CD4-positive, alpha-beta memory T cell (primary cell): Measurements from ENCODE around the gene OR4F15. TPM values are rescaled to one million over a fixed set of nuclear protein-coding genes. Genes with fewer than 3 reads are reported as not detected.

ENCODE experiments used
- CTCF ChIA-PET: fragments of 350-600 bp; sonication (Branson Sonifier 250); formaldehyde crosslinking; loops from one replicate; lab custom pipeline; 2021; ENCODE audit warnings: inconsistent platforms; ENCODE audit not compliant: partially characterized antibody; lab: Charles Lee
- POLR2A ChIA-PET: fragments of 350-600 bp; sonication (Branson Sonifier 250); formaldehyde crosslinking; loops from one replicate; lab custom pipeline; 2021; ENCODE audit not compliant: partially characterized antibody; lab: Charles Lee
- DNase-seq, 5 donors: peaks; one replicate each; pipeline versions ENCODE4 v3.0.0 to v3.0.0-alpha.2; 2020 to 2022; ENCODE audit warnings: mixed read lengths in 1 of 5
- H3K27ac ChIP-seq: one replicate; pipeline ENCODE4 v1.7.0; 2013; ENCODE audit warnings: low read depth, low read length
- H3K27me3 ChIP-seq: 2 replicates; pipeline ENCODE4 v1.7.0; 2013; ENCODE audit warnings: mild to moderate bottlenecking, low read length, moderate library complexity; ENCODE audit not compliant: insufficient read depth
- H3K36me3 ChIP-seq: 2 replicates; pipeline ENCODE4 v1.7.0; 2013; ENCODE audit warnings: mild to moderate bottlenecking, low read length, moderate library complexity; ENCODE audit not compliant: insufficient read depth
- H3K4me1 ChIP-seq: 2 replicates; pipeline ENCODE4 v1.7.0; 2013; ENCODE audit warnings: mild to moderate bottlenecking, low read length, moderate library complexity; ENCODE audit not compliant: insufficient read depth
- H3K4me3 ChIP-seq, 2 donors: one replicate each; pipeline ENCODE4 v1.7.0; 2013; ENCODE audit warnings: low read length in 2 of 2, mild to moderate bottlenecking in 1 of 2
- H3K9me3 ChIP-seq, 2 donors: one replicate each; pipeline ENCODE4 v1.7.0; 2013; ENCODE audit warnings: low read length in 2 of 2, control low read depth in 1 of 2; ENCODE audit not compliant: control insufficient read depth in 1 of 2
- H3K27ac Mint-ChIP-seq, 7 donors: one replicate each; pipeline ENCODE4 v1.8.0; 2020 to 2021; ENCODE audit warnings: mixed read lengths in 7 of 7, mild to moderate bottlenecking in 6 of 7, inconsistent platforms in 3 of 7, moderate library complexity in 3 of 7
- H3K27me3 Mint-ChIP-seq, 2 donors: one replicate each; pipeline ENCODE4 v1.8.0; 2020 to 2021; ENCODE audit warnings: mixed read lengths in 2 of 2
- H3K36me3 Mint-ChIP-seq, 2 donors: one replicate each; pipeline ENCODE4 v1.8.0; 2020 to 2021; ENCODE audit warnings: mixed read lengths in 2 of 2, inconsistent platforms in 1 of 2, mild to moderate bottlenecking in 1 of 2
- H3K4me1 Mint-ChIP-seq, 4 donors: one replicate each; pipeline ENCODE4 v1.8.0; 2020 to 2021; ENCODE audit warnings: mixed read lengths in 4 of 4, mild to moderate bottlenecking in 1 of 4
- H3K4me3 Mint-ChIP-seq, 8 donors: one replicate each; pipeline ENCODE4 v1.8.0; 2020 to 2021; ENCODE audit warnings: mixed read lengths in 8 of 8, mild to moderate bottlenecking in 7 of 8, moderate library complexity in 6 of 8, inconsistent platforms in 3 of 8
- H3K9me3 Mint-ChIP-seq, 8 donors: one replicate each; pipeline ENCODE4 v1.8.0; 2020 to 2021; ENCODE audit warnings: mixed read lengths in 8 of 8, mild to moderate bottlenecking in 5 of 8, inconsistent platforms in 3 of 8, moderate library complexity in 1 of 8
- intact Hi-C: fragments of 100-400 bp; cut with micrococcal nuclease; formaldehyde crosslinking; loops from one replicate; pipeline ENCODE4 v1.15.1; 2023
- polyA plus RNA-seq, 2 donors: library from polyadenylated mRNA; unstranded; fragments of 300-500 nt; fragmentation: Illumina TruSeq; gene quantifications; one replicate each; pipeline ENCODE4 v1.2.3, GENCODE V29; 2021
- total RNA-seq, 2 experiments: library from RNA; stranded (reverse); gene quantifications; one replicate each; pipeline ENCODE4 v1.2.3, GENCODE V29; 2021

Gene OR4F15
- total and polyA plus RNA-seq, 4 experiments from 2014 or later: not detected

- no peak overlapping the region for H3K4me3 Mint-ChIP-seq
- H3K27ac Mint-ChIP-seq: no peak overlapping the region
- no peaks in the 10 kb centered on the region for H3K36me3 ChIP-seq
- CTCF ChIA-PET: no interaction called here
- no peak for DNase-seq
- H3K9me3 Mint-ChIP-seq: peaks cover 0 to 4% (median 0%) of the 10 kb centered on the region in 8 donors
- POLR2A ChIA-PET: no interaction called here
- H3K4me1 ChIP-seq: no peaks in the 10 kb centered on the region
- H3K9me3 ChIP-seq: no peaks in the 10 kb centered on the region
- H3K4me1 Mint-ChIP-seq: no peaks in the 10 kb centered on the region
- no peaks in the 10 kb centered on the region for H3K27me3 ChIP-seq
- H3K27ac ChIP-seq: no peak overlapping the region
- peaks cover 14% of the 10 kb centered on the region in 2 donors for H3K27me3 Mint-ChIP-seq
- intact Hi-C loops: no loop called here
- H3K36me3 Mint-ChIP-seq: peaks cover 0 to 4% of the 10 kb centered on the region in 2 donors
- H3K4me3 ChIP-seq: no peak overlapping the region
These were observed 40.4 kb downstream of the OR4F15 start for GRCh38 chr15:101852356-101852755.

Other genes with a start within 250 kb of the OR4F15 start
- gene TM2D3, start 159.8 kb upstream of the OR4F15 start, total RNA-seq: 10 to 100 TPM; 86.3 to 92.9 TPM
- gene TM2D3, start 159.8 kb upstream of the OR4F15 start, polyA plus RNA-seq: 10 to 100 TPM; 35.1 to 40.3 TPM
- 10 to 100 TPM; 35.8 to 39.8 TPM for gene TARS3, start 87.7 kb upstream of the OR4F15 start, total RNA-seq
- gene TARS3, start 87.7 kb upstream of the OR4F15 start, polyA plus RNA-seq: 10 to 100 TPM in 1 of 2 donors, 1 to 10 TPM in 1; 8.9 to 17.2 TPM
- not detected for gene OR4F6, start 8.7 kb upstream of the OR4F15 start, total RNA-seq
- gene OR4F6, start 8.7 kb upstream of the OR4F15 start, polyA plus RNA-seq: not detected